TTC549 (cell line): ENCODE results near the gene TIGAR.

Experiments
- FAIRE-seq: peaks from 2 replicates; lab custom pipeline; 2012; peaks lifted over from hg19 to GRCh38; lab: Jason Lieb, UNC

TIGAR gene

GRCh38 chr12:4320853-4321701, at the start of gene TIGAR:
TIGAR (plus strand) TSS chr12:4321213; CDS start chr12:4321272, 59 bp downstream.
- no peak for FAIRE-seq

GRCh38 chr12:4271717-4272423, 49.1 kb upstream of the TIGAR start:
- peak; percentile 77 for FAIRE-seq

GRCh38 chr12:4272424-4273272, 48.4 kb upstream of the TIGAR start:
- FAIRE-seq: no peak

- FAIRE-seq: no peak
Measured at GRCh38 chr12:4273273-4273651, 47.8 kb upstream of the TIGAR start.

- FAIRE-seq: peak; percentile 58
Measured at GRCh38 chr12:4273652-4274395, 47.2 kb upstream of the TIGAR start, which contains the start of gene CCND2. CCND2 (plus strand) TSS chr12:4273762; CDS start chr12:4274041, 279 bp downstream.

- no peak for FAIRE-seq
Measured at GRCh38 chr12:4274396-4275015, 46.5 kb upstream of the TIGAR start.

- FAIRE-seq: no peak
Measured at GRCh38 chr12:4275016-4275869, 45.8 kb upstream of the TIGAR start.

- FAIRE-seq: no peak
Measured at GRCh38 chr12:4275870-4276301, 45.1 kb upstream of the TIGAR start.

GRCh38 chr12:4276524-4277204, 44.3 kb upstream of the TIGAR start:
- no peak for FAIRE-seq

- no peak for FAIRE-seq
Measured at GRCh38 chr12:4277205-4277543, 43.8 kb upstream of the TIGAR start.

- FAIRE-seq: no peak
Measured at GRCh38 chr12:4277857-4278256, 43.2 kb upstream of the TIGAR start.

- no peak for FAIRE-seq
Measured at GRCh38 chr12:4278329-4279197, 42.5 kb upstream of the TIGAR start.

GRCh38 chr12:4279198-4279690, 41.8 kb upstream of the TIGAR start:
- no peak for FAIRE-seq

GRCh38 chr12:4280351-4281163, 40.5 kb upstream of the TIGAR start:
- FAIRE-seq: no peak

GRCh38 chr12:4281173-4281654, 39.8 kb upstream of the TIGAR start:
- no peak for FAIRE-seq

- no peak for FAIRE-seq
Measured at GRCh38 chr12:4282103-4282891, 38.7 kb upstream of the TIGAR start.
